ENCODE results near the gene NEDD8. TPM values are rescaled to one million over a fixed set of nuclear protein-coding genes. Genes with fewer than 3 reads are reported as not detected.

Gene NEDD8
- polyA plus RNA-seq, 1 experiment, result 242 TPM

DNA sequence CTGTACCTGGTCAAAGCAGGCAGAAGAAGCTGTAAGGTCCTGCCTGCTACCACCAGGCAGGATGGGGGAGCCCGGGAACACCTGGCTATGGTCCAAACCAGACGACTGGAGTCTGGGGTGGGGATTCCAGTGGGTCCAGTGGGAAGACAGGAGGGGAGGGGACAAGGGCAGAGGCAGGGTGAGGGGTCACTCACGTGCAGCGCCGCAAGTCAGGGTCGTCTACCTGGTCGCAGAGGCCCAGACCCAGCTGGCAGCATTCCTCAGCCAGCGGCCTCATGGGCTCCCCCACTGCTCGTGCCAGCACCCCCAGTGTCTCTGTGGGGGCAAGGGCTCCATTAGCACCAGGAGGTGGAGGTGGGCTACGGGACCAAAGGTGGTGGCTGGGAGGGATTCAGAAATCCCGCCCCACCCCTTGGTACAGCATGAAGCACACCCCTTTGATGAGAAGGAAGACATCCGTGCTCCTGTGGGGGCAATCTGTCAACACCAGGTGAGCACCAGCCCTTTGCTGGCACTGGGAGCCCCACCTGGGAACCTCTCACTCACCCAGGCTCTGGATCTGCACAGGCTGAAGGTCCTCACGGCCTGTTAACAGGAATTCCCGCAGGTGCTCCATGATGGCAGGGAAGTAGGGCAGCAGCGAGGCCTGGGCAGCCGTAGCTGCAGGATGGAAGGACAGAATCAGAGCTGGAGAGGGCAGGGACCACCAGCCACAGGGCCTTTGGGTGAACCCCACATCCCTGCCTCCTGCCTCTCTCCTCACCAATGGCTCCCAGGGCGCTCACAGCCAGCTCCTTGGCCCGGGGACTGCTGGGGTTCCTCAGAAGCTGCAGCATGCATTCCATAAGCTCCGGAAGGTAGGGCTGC lies 47.8 kb downstream of the NEDD8 start:
- CTCF ChIA-PET, result interaction anchor here (1.6 kb wide), 1 partner anchor 126 kb away, joined by 4 read pairs; no protein-coding TSS in a partner anchor
- H3K36me3 ChIP-seq (ENCODE audit: control insufficient read depth, insufficient read depth, low read length), result peaks cover 45% of the 10 kb centered on the region
- H3K27me3 ChIP-seq (ENCODE audit: control insufficient read depth, insufficient read depth, low read length), result no peaks in the 10 kb centered on the region
- DNase-seq (ENCODE audit: low read depth), result no peak
- H3K4me3 ChIP-seq (ENCODE audit: low read depth, low read length), result no peak overlapping the region
- TF ChIP-seq, protein P1, sequence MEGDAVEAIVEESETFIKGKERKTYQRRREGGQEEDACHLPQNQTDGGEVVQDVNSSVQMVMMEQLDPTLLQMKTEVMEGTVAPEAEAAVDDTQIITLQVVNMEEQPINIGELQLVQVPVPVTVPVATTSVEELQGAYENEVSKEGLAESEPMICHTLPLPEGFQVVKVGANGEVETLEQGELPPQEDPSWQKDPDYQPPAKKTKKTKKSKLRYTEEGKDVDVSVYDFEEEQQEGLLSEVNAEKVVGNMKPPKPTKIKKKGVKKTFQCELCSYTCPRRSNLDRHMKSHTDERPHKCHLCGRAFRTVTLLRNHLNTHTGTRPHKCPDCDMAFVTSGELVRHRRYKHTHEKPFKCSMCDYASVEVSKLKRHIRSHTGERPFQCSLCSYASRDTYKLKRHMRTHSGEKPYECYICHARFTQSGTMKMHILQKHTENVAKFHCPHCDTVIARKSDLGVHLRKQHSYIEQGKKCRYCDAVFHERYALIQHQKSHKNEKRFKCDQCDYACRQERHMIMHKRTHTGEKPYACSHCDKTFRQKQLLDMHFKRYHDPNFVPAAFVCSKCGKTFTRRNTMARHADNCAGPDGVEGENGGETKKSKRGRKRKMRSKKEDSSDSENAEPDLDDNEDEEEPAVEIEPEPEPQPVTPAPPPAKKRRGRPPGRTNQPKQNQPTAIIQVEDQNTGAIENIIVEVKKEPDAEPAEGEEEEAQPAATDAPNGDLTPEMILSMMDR (IDR thresholded peaks at IDR 0.05; ENCODE audit: insufficient read depth, low read depth, low read length), result no peak
- POLR2A ChIA-PET, result no interaction called here

DNA sequence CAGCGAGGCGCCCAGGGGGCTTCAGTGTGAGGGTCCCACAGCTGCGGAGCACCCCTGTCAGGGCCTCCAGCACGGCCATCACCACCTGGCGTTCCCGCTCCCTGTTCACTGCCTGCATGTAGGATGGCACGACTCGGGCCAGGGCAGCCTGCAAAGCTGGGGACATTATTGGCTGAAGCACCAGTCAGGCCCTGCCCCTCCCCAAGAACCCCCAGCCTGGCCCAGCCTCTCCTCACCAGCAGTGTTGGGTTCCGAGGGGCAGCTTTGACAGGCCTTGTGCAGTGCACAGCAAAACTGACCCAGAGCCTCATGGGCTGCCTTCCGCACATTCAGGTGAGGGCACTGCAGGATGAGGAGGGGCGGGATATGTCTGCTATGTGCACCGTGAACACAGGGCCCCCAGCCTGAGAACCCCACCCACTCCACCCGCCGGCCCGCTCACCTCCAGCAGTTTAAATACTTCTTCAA lies 49.1 kb downstream of the NEDD8 start:
- no peaks in the 10 kb centered on the region for H3K27me3 ChIP-seq (ENCODE audit: control insufficient read depth, insufficient read depth, low read length)
- ChIA-PET POLR2A (no interaction called here), CTCF (no interaction called here)
- DNase-seq (ENCODE audit: low read depth), result no peak
- TF ChIP-seq, protein P1 (IDR thresholded peaks at IDR 0.05; ENCODE audit: insufficient read depth, low read depth, low read length), result no peak
- no peak overlapping the region for H3K4me3 ChIP-seq (ENCODE audit: low read depth, low read length)
- peaks cover 55% of the 10 kb centered on the region for H3K36me3 ChIP-seq (ENCODE audit: control insufficient read depth, insufficient read depth, low read length)

DNA sequence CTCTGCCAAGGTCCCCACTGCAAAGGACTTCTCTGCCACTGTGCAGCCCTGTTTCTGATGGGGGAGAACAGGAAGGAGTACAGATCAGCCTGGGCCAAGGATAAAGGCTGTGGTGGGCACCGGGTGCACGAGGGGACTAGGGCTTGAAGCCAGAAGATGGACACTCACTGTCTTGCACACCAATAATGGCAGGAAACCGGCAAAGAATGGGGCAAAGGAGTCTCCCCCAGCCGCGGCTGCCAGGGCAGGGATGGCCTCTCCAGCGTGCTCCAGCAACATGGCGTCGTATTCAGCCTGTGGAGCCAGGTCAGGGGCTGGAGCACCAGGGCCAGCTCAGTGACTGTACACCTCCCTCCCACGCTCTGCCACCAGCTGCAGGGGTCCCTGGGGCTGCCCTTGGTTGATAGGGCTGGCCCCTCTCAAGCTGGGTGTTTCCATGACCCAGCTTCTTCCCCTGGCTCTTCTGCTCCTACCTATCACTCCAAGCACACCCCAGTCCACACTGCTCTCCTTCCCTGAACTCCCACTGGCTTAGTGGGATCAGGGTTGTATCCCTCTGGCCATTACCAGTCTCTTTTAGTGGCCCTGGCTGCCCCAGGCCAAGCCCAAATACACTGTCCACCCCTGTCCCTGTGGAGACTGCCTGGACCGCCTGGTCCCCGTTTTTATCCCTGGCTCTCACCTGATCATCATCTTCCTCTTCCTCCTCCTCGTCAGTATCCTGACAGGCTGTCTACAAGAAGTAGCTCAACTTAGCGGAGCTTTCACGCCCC lies 49.9 kb downstream of the NEDD8 start:
- POLR2A ChIA-PET, result interaction anchor here (0.6 kb wide), 1 partner anchor 12 kb away, joined by 3 read pairs; no protein-coding TSS in a partner anchor
- CTCF ChIA-PET, result no interaction called here

DNA sequence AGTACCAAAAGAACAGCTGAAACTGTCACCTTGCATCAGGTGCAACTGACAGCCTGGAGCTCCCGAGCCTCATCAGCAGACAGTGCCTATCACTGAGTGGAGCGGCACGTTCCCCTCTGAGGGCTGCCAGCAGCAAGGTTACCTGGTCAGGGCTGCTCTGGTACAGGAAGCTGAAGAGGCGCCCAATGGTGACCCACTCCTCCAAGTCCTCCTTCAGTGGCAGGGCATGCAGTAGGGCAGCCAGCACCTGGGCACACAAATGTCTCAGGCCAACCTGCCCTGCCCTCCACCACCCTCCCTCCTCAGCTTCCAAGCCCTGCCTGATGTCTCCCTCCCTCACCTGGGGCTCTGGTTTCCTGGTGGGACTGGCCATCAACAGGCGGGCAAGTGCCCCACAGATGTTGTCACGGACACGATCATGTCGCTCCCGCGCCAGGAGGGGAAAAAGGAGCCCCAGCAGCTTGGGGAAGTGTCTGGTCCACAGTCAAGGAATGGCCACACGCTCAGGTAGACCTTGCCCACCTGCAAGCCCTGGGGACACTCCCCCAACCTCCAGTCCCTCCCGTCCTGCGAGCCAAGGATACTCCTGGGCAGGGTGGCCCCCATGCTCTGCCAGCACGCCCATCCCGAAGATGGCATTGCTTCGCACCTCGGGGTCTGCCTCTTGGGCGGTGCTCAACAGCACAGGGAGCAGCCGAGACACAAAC lies 50.6 kb downstream of the NEDD8 start:
- Histone ChIP-seq H3K36me3 (ENCODE audit: control insufficient read depth, insufficient read depth, low read length) (peaks cover 60% of the 10 kb centered on the region), H3K27me3 (ENCODE audit: control insufficient read depth, insufficient read depth, low read length) (no peaks in the 10 kb centered on the region), H3K4me3 (ENCODE audit: low read depth, low read length) (no peak overlapping the region)
- TF ChIP-seq, protein P1 (IDR thresholded peaks at IDR 0.05; ENCODE audit: insufficient read depth, low read depth, low read length), result no peak
- no peak for DNase-seq (ENCODE audit: low read depth)
- POLR2A ChIA-PET, result interaction anchor here (0.6 kb wide), 1 partner anchor 12 kb away, joined by 3 read pairs; no protein-coding TSS in a partner anchor
- CTCF ChIA-PET, result interaction anchor here (3.1 kb wide), 1 partner anchor 20 kb away, joined by 14 read pairs; the partner anchor contains the start of gene IRF9

More for the DNA sequence above, 49.9 kb downstream of the NEDD8 start:
- Histone ChIP-seq H3K4me3 (ENCODE audit: low read depth, low read length) (no peak overlapping the region), H3K36me3 (ENCODE audit: control insufficient read depth, insufficient read depth, low read length) (peaks cover 59% of the 10 kb centered on the region), H3K27me3 (ENCODE audit: control insufficient read depth, insufficient read depth, low read length) (no peaks in the 10 kb centered on the region)
- DNase-seq (ENCODE audit: low read depth), result no peak
- TF ChIP-seq, protein P1 (IDR thresholded peaks at IDR 0.05; ENCODE audit: insufficient read depth, low read depth, low read length), result no peak
